PC-9 (cell line): ENCODE data around the gene SV2C. TPM values are rescaled to one million over a fixed set of nuclear protein-coding genes. Genes with fewer than 3 reads are reported as not detected.

Source experiments
- BruUV-seq: library from RNA; stranded (reverse); fragments of 400-500 nt; replicated peaks from 2 replicates; lab custom pipeline; 2021; lab: Mats Ljungman, UMichigan
- CTCF ChIA-PET: fragments of 300-600 bp; sonication (Branson Sonifier 250); formaldehyde crosslinking; loops from one replicate; lab custom pipeline; 2022; ENCODE audit warnings: antibody characterized with exemption; lab: Charles Lee
- POLR2A ChIA-PET: fragments of 300-600 bp; sonication (Branson Sonifier 250); formaldehyde crosslinking; loops from one replicate; lab custom pipeline; 2022; ENCODE audit warnings: antibody characterized with exemption; ENCODE audit not compliant: unreplicated experiment; lab: Charles Lee
- DNase-seq, 2 experiments: peaks; one replicate each; pipeline versions ENCODE4 v3.0.0 to v3.0.0-alpha.2; 2015 to 2022; ENCODE audit warnings: mixed read lengths in 1 of 2
- H2AFZ ChIP-seq: fragments of 200-600 bp; sonication (generic); 2 replicates; pipeline ENCODE4 v1.8.1; 2017; ENCODE audit warnings: antibody characterized with exemption
- H3F3A ChIP-seq: fragments of 200-600 bp; sonication (generic); 2 replicates; pipeline ENCODE4 v1.8.1; 2017; ENCODE audit warnings: antibody characterized with exemption, mild to moderate bottlenecking, low read depth; ENCODE audit not compliant: insufficient read depth
- H3K27ac ChIP-seq: fragments of 200-600 bp; sonication (generic); 2 replicates; pipeline ENCODE4 v1.6.1; 2016; ENCODE audit warnings: mixed run types
- H3K27me3 ChIP-seq: fragments of 200-600 bp; sonication (generic); 2 replicates; pipeline ENCODE4 v1.6.1; 2016; ENCODE audit warnings: low read depth, mixed run types; ENCODE audit not compliant: insufficient read depth
- H3K36me3 ChIP-seq: fragments of 200-600 bp; sonication (generic); 2 replicates; pipeline ENCODE4 v1.6.1; 2016; ENCODE audit warnings: low read depth, mixed run types
- H3K4me1 ChIP-seq: fragments of 200-600 bp; sonication (generic); replicated peaks from 2 replicates; pipeline ENCODE4 v1.6.1; 2016; ENCODE audit warnings: mixed run types; ENCODE audit not compliant: insufficient read depth
- H3K4me2 ChIP-seq: fragments of 200-600 bp; sonication (generic); 2 replicates; pipeline ENCODE4 v1.6.1; 2017; ENCODE audit warnings: mixed run types
- H3K4me3 ChIP-seq: fragments of 200-600 bp; sonication (generic); 2 replicates; pipeline ENCODE4 v1.6.1; 2016; ENCODE audit warnings: mixed run types
- H3K79me2 ChIP-seq: fragments of 200-600 bp; sonication (generic); 2 replicates; pipeline ENCODE4 v1.6.1; 2017; ENCODE audit warnings: low read depth, mixed run types
- H3K9me2 ChIP-seq: fragments of 200-600 bp; sonication (generic); 2 replicates; pipeline ENCODE4 v1.8.1; 2017; ENCODE audit warnings: mild to moderate bottlenecking; ENCODE audit not compliant: insufficient read depth
- H3K9me3 ChIP-seq: fragments of 200-600 bp; sonication (generic); 2 replicates; pipeline ENCODE4 v1.8.1; 2016; ENCODE audit warnings: low read depth; ENCODE audit not compliant: insufficient read depth
- H4K20me1 ChIP-seq: fragments of 200-600 bp; sonication (generic); 2 replicates; pipeline ENCODE4 v1.8.1; 2017; ENCODE audit not compliant: insufficient read depth
- EZH2 ChIP-seq: fragments of 200-600 bp; sonication (generic); IDR thresholded peaks from 2 replicates; pipeline ENCODE4 v1.8.0; 2017; ENCODE audit warnings: antibody characterized with exemption, low read depth
- intact Hi-C: fragments of 100-400 bp; cut with micrococcal nuclease; formaldehyde crosslinking; loops from one replicate; pipeline ENCODE4 v1.10.0; 2022; ENCODE audit not compliant: unreplicated experiment
- total RNA-seq: library from RNA; stranded (reverse); gene quantifications from 2 replicates; pipeline ENCODE4 v1.2.3, GENCODE V29; 2021
- TF ChIP-seq, protein P1 (sequence below): fragments of 200-600 bp; sonication (generic); conservative IDR thresholded peaks from 2 replicates; pipeline ENCODE4 v1.6.1; 2017; ENCODE audit warnings: mixed run types, antibody characterized with exemption, mild to moderate bottlenecking, moderate library complexity

Gene SV2C
- total RNA-seq, 1 experiment from 2014 or later = not detected

DNA sequence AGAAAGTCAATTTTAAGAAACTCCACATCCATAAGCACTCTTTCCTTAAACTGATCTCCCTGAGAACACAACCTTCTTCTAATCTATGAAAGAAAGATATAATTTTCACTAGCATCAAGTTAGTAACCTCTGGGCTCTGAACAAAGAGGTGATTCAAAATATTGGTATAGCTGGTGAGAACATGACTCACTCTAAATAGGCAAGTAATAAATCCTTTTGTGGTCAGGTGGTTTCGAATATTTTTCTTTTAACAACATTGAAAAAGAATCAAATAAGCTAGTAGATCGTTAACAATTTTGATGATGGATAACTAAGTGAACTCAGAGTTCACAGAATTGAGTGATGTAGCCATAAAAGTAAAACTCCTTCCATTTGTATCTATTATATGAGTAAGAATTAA is 169.3 kb downstream of the SV2C start:
- ChIA-PET POLR2A (no interaction called here), CTCF (no interaction called here)
- no peaks in the 10 kb centered on the region for H3K27me3 ChIP-seq
- H3K79me2 ChIP-seq = no peaks in the 10 kb centered on the region
- intact Hi-C loops = no loop called here
- H2AFZ ChIP-seq = no peak overlapping the region
- H3K4me3 ChIP-seq = no peak overlapping the region
- no peaks in the 10 kb centered on the region for H4K20me1 ChIP-seq
- no peaks in the 10 kb centered on the region for H3K36me3 ChIP-seq
- no peaks in the 10 kb centered on the region for H3F3A ChIP-seq
- DNase-seq = no peak
- H3K9me3 ChIP-seq = no peaks in the 10 kb centered on the region
- BruUV-seq = no TSS peak
- TF ChIP-seq, protein P1, sequence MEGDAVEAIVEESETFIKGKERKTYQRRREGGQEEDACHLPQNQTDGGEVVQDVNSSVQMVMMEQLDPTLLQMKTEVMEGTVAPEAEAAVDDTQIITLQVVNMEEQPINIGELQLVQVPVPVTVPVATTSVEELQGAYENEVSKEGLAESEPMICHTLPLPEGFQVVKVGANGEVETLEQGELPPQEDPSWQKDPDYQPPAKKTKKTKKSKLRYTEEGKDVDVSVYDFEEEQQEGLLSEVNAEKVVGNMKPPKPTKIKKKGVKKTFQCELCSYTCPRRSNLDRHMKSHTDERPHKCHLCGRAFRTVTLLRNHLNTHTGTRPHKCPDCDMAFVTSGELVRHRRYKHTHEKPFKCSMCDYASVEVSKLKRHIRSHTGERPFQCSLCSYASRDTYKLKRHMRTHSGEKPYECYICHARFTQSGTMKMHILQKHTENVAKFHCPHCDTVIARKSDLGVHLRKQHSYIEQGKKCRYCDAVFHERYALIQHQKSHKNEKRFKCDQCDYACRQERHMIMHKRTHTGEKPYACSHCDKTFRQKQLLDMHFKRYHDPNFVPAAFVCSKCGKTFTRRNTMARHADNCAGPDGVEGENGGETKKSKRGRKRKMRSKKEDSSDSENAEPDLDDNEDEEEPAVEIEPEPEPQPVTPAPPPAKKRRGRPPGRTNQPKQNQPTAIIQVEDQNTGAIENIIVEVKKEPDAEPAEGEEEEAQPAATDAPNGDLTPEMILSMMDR = no peak
- TF ChIP-seq EZH2 = no peak
- H3K9me2 ChIP-seq = no peaks in the 10 kb centered on the region
- no peak overlapping the region for H3K27ac ChIP-seq
- H3K4me2 ChIP-seq = no peak overlapping the region
- no peaks in the 10 kb centered on the region for H3K4me1 ChIP-seq

DNA sequence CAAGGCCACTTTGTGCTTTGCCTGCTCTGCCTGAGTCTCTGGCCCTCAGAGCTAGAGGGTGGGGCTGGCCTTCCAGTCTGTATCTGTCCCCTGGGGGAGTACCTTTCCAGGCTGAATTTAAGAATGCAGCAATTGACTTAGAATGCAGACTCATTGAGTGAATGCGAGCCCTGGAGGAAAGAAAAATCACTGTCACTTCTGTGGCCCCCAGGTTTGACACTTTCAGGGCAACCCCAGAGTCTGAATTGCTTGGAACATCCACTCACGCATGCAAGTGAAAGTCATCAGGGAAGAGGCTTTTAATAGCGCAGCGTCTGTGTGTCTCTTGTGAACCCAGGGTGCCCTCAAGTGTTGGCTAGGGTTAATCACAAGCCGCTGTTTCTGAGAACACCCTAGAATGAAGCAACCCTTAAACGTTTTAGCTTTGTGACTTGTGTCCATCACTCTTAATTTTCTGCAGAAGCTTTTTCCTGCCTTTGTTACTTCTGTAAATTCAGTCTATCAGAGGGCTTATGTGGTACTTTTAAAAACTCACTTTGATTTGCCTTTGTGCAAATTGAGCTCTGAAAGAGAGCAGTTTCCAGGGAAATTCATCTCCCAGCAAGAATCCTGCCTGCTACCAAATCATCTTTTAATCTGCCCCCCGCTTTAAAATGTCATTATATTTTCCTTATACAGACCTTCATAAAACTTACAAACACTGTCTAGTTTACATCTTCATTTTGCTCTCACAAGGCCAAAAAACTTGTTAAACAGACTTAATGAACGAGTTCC is 173.1 kb downstream of the SV2C start:
- Histone ChIP-seq H3K4me3 (no peak overlapping the region), H3K36me3 (no peaks in the 10 kb centered on the region), H3K4me1 (no peaks in the 10 kb centered on the region), H3K4me2 (no peak overlapping the region; the same call in 1 of the 2 replicates), H4K20me1 (no peaks in the 10 kb centered on the region), H3K9me2 (no peaks in the 10 kb centered on the region), H3K27ac (no peak overlapping the region), H2AFZ (no peak overlapping the region), H3K27me3 (no peaks in the 10 kb centered on the region), H3K9me3 (no peaks in the 10 kb centered on the region), H3F3A (no peaks in the 10 kb centered on the region), H3K79me2 (no peaks in the 10 kb centered on the region)
- BruUV-seq = no TSS peak
- POLR2A ChIA-PET = no interaction called here
- intact Hi-C loops = loop anchor here (1.0 kb wide), 1 partner anchor 521 kb away; no protein-coding TSS in a partner anchor
- CTCF ChIA-PET = interaction anchor here (0.6 kb wide), 1 partner anchor 1183 kb away, joined by 5 read pairs; no protein-coding TSS in a partner anchor
- TF ChIP-seq, protein P1 = peak; percentile 68
- TF ChIP-seq EZH2 = no peak
- DNase-seq = peak; percentile 33 to 58

DNA sequence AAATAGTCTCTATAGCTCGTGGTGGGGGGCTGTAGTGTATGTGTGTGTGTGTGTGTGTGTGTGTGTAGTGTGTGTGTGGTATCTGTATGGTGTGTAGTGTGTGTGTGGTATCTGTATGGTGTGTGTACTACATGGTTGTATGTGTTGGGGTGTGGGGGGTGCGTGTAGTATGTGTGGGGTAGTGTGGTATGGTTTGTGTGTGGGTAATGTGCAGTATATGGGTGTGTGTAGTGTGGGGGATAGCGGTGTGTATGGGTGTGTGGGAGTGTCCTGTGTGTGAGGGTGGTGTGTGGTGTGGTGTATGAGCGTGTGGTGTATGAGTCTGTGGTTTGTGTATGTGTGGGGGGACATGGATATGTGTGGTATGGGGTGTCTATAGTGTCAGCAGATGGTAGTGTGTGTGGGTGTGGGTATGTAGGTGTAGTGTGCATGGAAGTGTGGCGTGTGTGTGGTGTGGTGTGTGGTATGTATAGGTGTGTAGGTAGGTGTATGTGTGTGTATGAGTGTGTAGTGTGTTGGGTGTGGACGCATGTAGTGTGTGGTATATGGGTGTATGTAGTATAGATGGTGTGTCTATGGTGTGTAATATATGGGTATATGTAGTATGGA is 174.1 kb downstream of the SV2C start:
- Histone ChIP-seq H3K79me2 (no peaks in the 10 kb centered on the region), H3K9me3 (no peaks in the 10 kb centered on the region), H3K36me3 (no peaks in the 10 kb centered on the region), H3K9me2 (no peaks in the 10 kb centered on the region), H3K27ac (no peak overlapping the region), H3F3A (no peaks in the 10 kb centered on the region), H3K4me2 (no peak overlapping the region), H3K4me3 (no peak overlapping the region), H4K20me1 (no peaks in the 10 kb centered on the region), H3K4me1 (no peaks in the 10 kb centered on the region), H2AFZ (no peak overlapping the region), H3K27me3 (peaks cover 4% of the 10 kb centered on the region; the same call in 1 of the 2 replicates)
- no TSS peak for BruUV-seq
- intact Hi-C loops = no loop called here
- CTCF ChIA-PET = no interaction called here
- TF ChIP-seq EZH2 = no peak
- POLR2A ChIA-PET = no interaction called here
- no peak for DNase-seq
